ENCODE data around the gene NLRP6. TPM values are rescaled to one million over a fixed set of nuclear protein-coding genes. Genes with fewer than 3 reads are reported as not detected.

The NLRP6 gene
- total and polyA plus RNA-seq, 3 experiments from 2014 or later, result 3.5 to 11.7 (median 3.6) TPM

GRCh38 chr11:269146-269890 lies 8.9 kb upstream of the NLRP6 start:
- peak; percentile 24 to 88 (median 72) for DNase-seq
- H3K9me3 ChIP-seq (ENCODE audit: low read length), result no peaks in the 10 kb centered on the region
- peak overlapping the region; percentile 78 for H3K27ac ChIP-seq (ENCODE audit: low read depth, low read length)
- peaks cover 0 to 2% of the 10 kb centered on the region in 2 donors for H3K27me3 Mint-ChIP-seq
- ChIA-PET CTCF (interaction anchor here (0.9 to 3.7 kb wide), 4 partner anchors 12 to 85 kb away, joined by 3 to 49 read pairs (median 10); partner anchors contain the start of genes NLRP6 and PGGHG), POLR2A (interaction anchor here (0.6 to 3.9 kb wide), 10 partner anchors 11 to 237 kb away, joined by 3 to 71 read pairs (median 10); partner anchors contain the start of genes BET1L, NLRP6, PGGHG and PSMD13)
- H3K4me1 Mint-ChIP-seq, result peaks cover 30 to 43% (median 31%) of the 10 kb centered on the region in 3 donors
- peaks cover 22% of the 10 kb centered on the region for H3K4me1 ChIP-seq (ENCODE audit: insufficient read depth, low read length)
- H3K4me3 ChIP-seq (ENCODE audit: low read length), result peak overlapping the region; percentile 49
- no peaks in the 10 kb centered on the region for H3K36me3 ChIP-seq (ENCODE audit: insufficient read depth, low read length)
- H3K27ac Mint-ChIP-seq, result peak overlapping the region; percentile 89 to 100 (median 96)
- H3K9me3 Mint-ChIP-seq, result peaks cover 0 to 3% (median 0%) of the 10 kb centered on the region in 5 donors
- H3K4me3 Mint-ChIP-seq, result peak overlapping the region; percentile 84 to 94 (median 90)
- no peaks in the 10 kb centered on the region for H3K27me3 ChIP-seq (ENCODE audit: insufficient read depth, low read length, poor library complexity, severe bottlenecking)
- H3K36me3 Mint-ChIP-seq, result peaks cover 0 to 4% (median 0%) of the 10 kb centered on the region in 3 donors

DNA sequence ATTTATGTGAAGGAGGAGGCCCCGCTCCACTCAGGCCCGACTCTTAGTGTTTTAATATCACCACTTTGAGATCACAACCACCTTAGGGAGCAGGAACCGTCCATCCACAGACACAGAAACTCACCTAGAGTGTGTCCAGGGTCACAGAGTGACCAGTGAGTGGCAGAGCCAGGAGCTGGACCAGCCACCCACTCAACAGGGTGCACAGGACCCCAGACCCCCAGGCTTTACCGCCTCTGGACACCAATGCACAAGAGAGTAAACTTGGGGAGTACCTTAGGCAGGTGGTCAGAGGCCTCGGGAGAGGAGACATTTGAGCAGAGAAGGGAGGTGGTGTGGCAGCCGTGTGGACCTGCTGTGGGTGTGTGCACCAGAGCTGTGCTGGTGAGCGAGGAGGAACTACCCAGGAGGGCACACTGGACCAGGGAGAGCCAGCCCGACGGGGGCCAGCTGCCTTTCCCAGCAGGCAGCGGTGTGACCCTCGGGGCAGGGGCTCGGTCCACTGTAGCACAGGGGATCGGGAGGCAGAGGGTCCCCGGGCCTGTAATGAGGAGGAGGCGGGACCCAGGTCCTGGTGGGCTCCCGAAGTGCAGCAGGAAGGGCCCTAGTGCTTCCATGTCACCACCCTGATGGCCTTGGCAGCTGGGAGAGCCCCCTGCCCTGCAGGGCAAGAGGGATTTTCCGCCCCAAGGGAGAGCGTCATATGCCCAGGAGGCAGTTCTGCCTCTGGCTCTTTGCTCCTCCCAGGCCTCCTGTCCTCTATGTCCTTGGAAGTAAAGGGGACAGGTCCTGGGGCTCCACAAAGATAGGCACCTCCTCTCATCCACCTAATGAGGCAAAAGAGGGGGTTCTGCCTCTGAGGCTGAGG lies 7.5 kb upstream of the NLRP6 start:
- Histone ChIP-seq H3K4me1 (ENCODE audit: insufficient read depth, low read length) (peaks cover 22% of the 10 kb centered on the region), H3K4me3 (ENCODE audit: low read length) (no peak overlapping the region), H3K36me3 (ENCODE audit: insufficient read depth, low read length) (no peaks in the 10 kb centered on the region), H3K27ac (ENCODE audit: low read depth, low read length) (no peak overlapping the region), H3K9me3 (ENCODE audit: low read length) (no peaks in the 10 kb centered on the region), H3K27me3 (ENCODE audit: insufficient read depth, low read length, poor library complexity, severe bottlenecking) (no peaks in the 10 kb centered on the region)
- Mint-ChIP-seq H3K27ac (peak overlapping the region in 4 of 8 donors; percentile 4 to 95 (median 90)), H3K4me3 (peak overlapping the region in 1 of 7 donors; percentile 11), H3K27me3 (peaks cover 0 to 2% of the 10 kb centered on the region in 2 donors), H3K9me3 (peaks cover 0 to 3% (median 0%) of the 10 kb centered on the region in 5 donors), H3K36me3 (peaks cover 0 to 4% (median 0%) of the 10 kb centered on the region in 3 donors), H3K4me1 (peaks cover 30 to 43% (median 31%) of the 10 kb centered on the region in 3 donors)
- ChIA-PET CTCF (interaction anchor here (1.1 to 2.6 kb wide), 2 partner anchors 10 to 20 kb away, joined by 7 to 13 read pairs; no protein-coding TSS in a partner anchor), POLR2A (interaction anchor here (1.7 kb wide), 1 partner anchor 10 kb away, joined by 4 read pairs; no protein-coding TSS in a partner anchor)
- no peak for DNase-seq

DNA sequence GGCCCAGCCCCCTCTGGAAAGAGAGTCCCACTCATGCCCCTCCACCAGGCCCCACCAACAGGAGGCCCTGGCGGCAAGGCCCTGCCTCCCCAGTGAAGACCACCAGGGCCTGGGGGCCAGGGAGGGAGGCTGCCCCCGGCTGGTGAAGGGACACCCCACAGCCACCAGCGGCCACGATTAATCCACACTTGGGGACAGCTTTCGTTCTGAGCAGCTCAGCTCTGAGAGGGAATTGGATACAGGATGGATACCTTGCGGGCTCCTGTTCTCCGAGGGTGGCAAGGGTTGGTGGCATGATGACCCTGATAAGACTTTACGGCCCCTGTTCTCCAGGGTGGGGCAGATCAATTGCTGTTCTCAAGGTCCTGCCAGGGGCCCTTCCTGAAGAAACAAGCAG lies 6.9 kb upstream of the NLRP6 start:
- Mint-ChIP-seq H3K27me3 (peaks cover 0 to 2% of the 10 kb centered on the region in 2 donors), H3K36me3 (peaks cover 0 to 4% (median under 1%) of the 10 kb centered on the region in 3 donors), H3K4me1 (peaks cover 30 to 43% (median 31%) of the 10 kb centered on the region in 3 donors), H3K27ac (peak overlapping the region in 2 of 8 donors; percentile 51 to 83), H3K4me3 (no peak overlapping the region), H3K9me3 (peaks cover 0 to 3% (median 0%) of the 10 kb centered on the region in 5 donors)
- Histone ChIP-seq H3K36me3 (ENCODE audit: insufficient read depth, low read length) (no peaks in the 10 kb centered on the region), H3K27me3 (ENCODE audit: insufficient read depth, low read length, poor library complexity, severe bottlenecking) (no peaks in the 10 kb centered on the region), H3K4me3 (ENCODE audit: low read length) (no peak overlapping the region), H3K4me1 (ENCODE audit: insufficient read depth, low read length) (peaks cover 22% of the 10 kb centered on the region), H3K27ac (ENCODE audit: low read depth, low read length) (no peak overlapping the region), H3K9me3 (ENCODE audit: low read length) (no peaks in the 10 kb centered on the region)
- DNase-seq, result no peak
- ChIA-PET CTCF (interaction anchor here (1.1 to 2.6 kb wide), 2 partner anchors 9 to 20 kb away, joined by 7 to 13 read pairs; no protein-coding TSS in a partner anchor), POLR2A (interaction anchor here (0.6 to 1.7 kb wide), 3 partner anchors 9 to 18 kb away, joined by 4 to 8 read pairs (median 5); partner anchors contain the start of gene PGGHG)

- POLR2A ChIA-PET, result interaction anchor here (0.6 to 1.7 kb wide), 3 partner anchors 8 to 17 kb away, joined by 4 to 8 read pairs (median 5); partner anchors contain the start of gene PGGHG
Measured at GRCh38 chr11:272195-272930, 5.8 kb upstream of the NLRP6 start.

DNA sequence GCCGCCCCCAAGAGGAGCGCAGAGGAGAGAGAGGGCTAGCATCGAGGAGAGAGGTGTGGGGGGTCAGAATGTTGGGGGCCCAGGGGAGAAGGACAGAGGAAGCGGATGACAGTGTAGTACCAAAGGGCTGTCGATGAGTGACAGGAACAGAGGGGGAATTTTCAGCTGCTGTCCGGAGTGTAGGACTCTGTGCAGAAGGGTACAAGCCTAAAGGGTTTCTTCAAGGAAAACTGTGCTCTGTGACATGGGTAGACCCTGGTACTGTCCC lies 5.3 kb upstream of the NLRP6 start:
- no peaks in the 10 kb centered on the region for H3K9me3 ChIP-seq (ENCODE audit: low read length)
- DNase-seq, result no peak
- Mint-ChIP-seq H3K27me3 (peaks cover 0 to 2% of the 10 kb centered on the region in 2 donors), H3K27ac (peak overlapping the region in 1 of 8 donors; percentile 25), H3K4me3 (no peak overlapping the region), H3K4me1 (peaks cover 25 to 40% (median 32%) of the 10 kb centered on the region in 3 donors), H3K9me3 (peaks cover 0 to 4% (median 0%) of the 10 kb centered on the region in 5 donors), H3K36me3 (peaks cover 3 to 7% (median 7%) of the 10 kb centered on the region in 3 donors)
- POLR2A ChIA-PET, result no interaction called here
- no peak overlapping the region for H3K4me3 ChIP-seq (ENCODE audit: low read length)
- no peaks in the 10 kb centered on the region for H3K36me3 ChIP-seq (ENCODE audit: insufficient read depth, low read length)
- no peak overlapping the region for H3K27ac ChIP-seq (ENCODE audit: low read depth, low read length)
- no peaks in the 10 kb centered on the region for H3K27me3 ChIP-seq (ENCODE audit: insufficient read depth, low read length, poor library complexity, severe bottlenecking)
- H3K4me1 ChIP-seq (ENCODE audit: insufficient read depth, low read length), result peaks cover 21% of the 10 kb centered on the region
- CTCF ChIA-PET, result interaction anchor here (1.0 kb wide), 1 partner anchor 11 kb away, joined by 3 read pairs; no protein-coding TSS in a partner anchor

More at GRCh38 chr11:272195-272930, 5.8 kb upstream of the NLRP6 start:
- Mint-ChIP-seq H3K4me3 (no peak overlapping the region), H3K4me1 (peaks cover 26 to 40% (median 29%) of the 10 kb centered on the region in 3 donors), H3K9me3 (peaks cover 0 to 4% (median 0%) of the 10 kb centered on the region in 5 donors), H3K27ac (peak overlapping the region in 2 of 8 donors; percentile 35 to 79), H3K27me3 (peaks cover 0 to 2% of the 10 kb centered on the region in 2 donors), H3K36me3 (peaks cover 3 to 7% (median 6%) of the 10 kb centered on the region in 3 donors)
- Histone ChIP-seq H3K27me3 (ENCODE audit: insufficient read depth, low read length, poor library complexity, severe bottlenecking) (no peaks in the 10 kb centered on the region), H3K4me1 (ENCODE audit: insufficient read depth, low read length) (peaks cover 22% of the 10 kb centered on the region), H3K9me3 (ENCODE audit: low read length) (no peaks in the 10 kb centered on the region), H3K27ac (ENCODE audit: low read depth, low read length) (no peak overlapping the region), H3K36me3 (ENCODE audit: insufficient read depth, low read length) (no peaks in the 10 kb centered on the region), H3K4me3 (ENCODE audit: low read length) (no peak overlapping the region)
- CTCF ChIA-PET, result interaction anchor here (1.0 to 2.6 kb wide), 3 partner anchors 8 to 22 kb away, joined by 3 to 13 read pairs (median 7); no protein-coding TSS in a partner anchor
- no peak for DNase-seq

DNA sequence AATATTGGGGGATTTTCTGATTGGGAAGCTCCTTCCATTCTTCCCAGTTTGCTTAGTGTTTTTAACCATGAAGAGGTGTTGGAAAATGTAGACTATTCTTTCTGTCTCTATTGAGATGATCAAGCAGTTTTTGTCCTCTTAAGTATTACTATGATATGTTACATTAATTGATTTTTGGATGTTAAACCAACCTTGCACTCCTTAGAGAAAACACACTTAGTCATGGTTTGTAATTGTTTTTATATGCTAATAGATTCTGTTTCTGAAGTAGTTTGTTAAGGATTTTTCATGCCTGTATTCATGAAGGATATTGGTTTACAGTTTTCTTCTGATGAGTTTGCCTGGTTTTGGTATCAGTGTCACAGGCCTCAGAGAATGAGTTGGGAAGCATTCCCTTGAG lies 2.0 kb upstream of the NLRP6 start:
- H3K9me3 Mint-ChIP-seq, result peaks cover 0 to 4% (median 2%) of the 10 kb centered on the region in 5 donors
- H3K4me3 ChIP-seq (ENCODE audit: low read length), result no peak overlapping the region
- no peak for DNase-seq
- H3K27ac ChIP-seq (ENCODE audit: low read depth, low read length), result no peak overlapping the region
- peak overlapping the region in 3 of 8 donors; percentile 29 to 37 (median 32) for H3K27ac Mint-ChIP-seq
- no peaks in the 10 kb centered on the region for H3K36me3 ChIP-seq (ENCODE audit: insufficient read depth, low read length)
- H3K4me3 Mint-ChIP-seq, result peak overlapping the region in 1 of 7 donors; percentile 70
- H3K9me3 ChIP-seq (ENCODE audit: low read length), result no peaks in the 10 kb centered on the region
- no peaks in the 10 kb centered on the region for H3K27me3 ChIP-seq (ENCODE audit: insufficient read depth, low read length, poor library complexity, severe bottlenecking)
- peaks cover 30% of the 10 kb centered on the region for H3K4me1 ChIP-seq (ENCODE audit: insufficient read depth, low read length)
- no peaks in the 10 kb centered on the region for H3K27me3 Mint-ChIP-seq
- peaks cover 19 to 33% (median 25%) of the 10 kb centered on the region in 3 donors for H3K4me1 Mint-ChIP-seq
- CTCF ChIA-PET, result interaction anchor here (1.3 to 2.3 kb wide), 2 partner anchors 25 to 53 kb away, joined by 4 to 9 read pairs; no protein-coding TSS in a partner anchor
- POLR2A ChIA-PET, result interaction anchor here (1.1 kb wide), 1 partner anchor 11 kb away, joined by 4 read pairs; no protein-coding TSS in a partner anchor
- peaks cover 3 to 9% (median 7%) of the 10 kb centered on the region in 3 donors for H3K36me3 Mint-ChIP-seq

Measured in CD8-positive, alpha-beta memory T cell (primary cell).